Measurements from ENCODE around the gene RNF212B.

The RNF212B gene

GRCh38 chr14:23320584-23321571 lies 83.1 kb downstream of the RNF212B start, which contains the start of gene PABPN1 (continued):
- TF ChIP-seq ZNF501 (tag by site-specific recombination; IDR thresholded peaks at IDR 0.05) (no peak; the same call in 1 of the 2 replicates), HOXD13 (CRISPR knock-in tag; IDR thresholded peaks at IDR 0.05; ENCODE audit: borderline replicate concordance) (no peak), ZNF660 (tag by site-specific recombination; IDR thresholded peaks at IDR 0.05) (no peak), HIC1 (tag by site-specific recombination; IDR thresholded peaks at IDR 0.05) (no peak), ZNF510 (tag by site-specific recombination; IDR thresholded peaks at IDR 0.05; ENCODE audit: insufficient replicate concordance) (no peak), ZNF121 (tag by site-specific recombination; IDR thresholded peaks at IDR 0.05) (no peak), GLI2 (tag by site-specific recombination; IDR thresholded peaks at IDR 0.05; ENCODE audit: borderline replicate concordance, low read depth) (no peak), ZNF776 (tag by site-specific recombination; IDR thresholded peaks at IDR 0.05; ENCODE audit: borderline replicate concordance) (no peak), ZFHX2 (tag by site-specific recombination; conservative IDR thresholded peaks at IDR 0.05) (no peak), ZNF791 (tag by site-specific recombination; IDR thresholded peaks at IDR 0.05) (no peak), YY2 (tag by site-specific recombination; IDR thresholded peaks at IDR 0.05) (peak; percentile 61), TSHZ1 (tag by site-specific recombination; IDR thresholded peaks at IDR 0.05; ENCODE audit: borderline replicate concordance) (no peak), KLF1 (tag by site-specific recombination; IDR thresholded peaks at IDR 0.05) (no peak), ZNF558 (tag by site-specific recombination; IDR thresholded peaks at IDR 0.05) (no peak), ZNF514 (tag by site-specific recombination; IDR thresholded peaks at IDR 0.05) (no peak), MEIS1 (CRISPR knock-in tag; IDR thresholded peaks at IDR 0.05; ENCODE audit: borderline replicate concordance) (no peak), ZNF76 (tag by site-specific recombination; IDR thresholded peaks at IDR 0.05; ENCODE audit: borderline replicate concordance, low read depth) (peak; percentile 92), ZBTB44 (tag by site-specific recombination; IDR thresholded peaks at IDR 0.05) (no peak), SETDB1 (IDR thresholded peaks at IDR 0.05; ENCODE audit: insufficient read length, low read length) (no peak), ZNF623 (tag by site-specific recombination; IDR thresholded peaks at IDR 0.05) (no peak), ZNF423 (tag by site-specific recombination; IDR thresholded peaks at IDR 0.05) (no peak), ZNF658 (tag by site-specific recombination; IDR thresholded peaks at IDR 0.05) (no peak), ZNF645 (tag by site-specific recombination; IDR thresholded peaks at IDR 0.05) (no peak), ZNF169 (tag by site-specific recombination; IDR thresholded peaks at IDR 0.05) (no peak), ZNF707 (tag by site-specific recombination; IDR thresholded peaks at IDR 0.05) (no peak), ZNF561 (tag by site-specific recombination; IDR thresholded peaks at IDR 0.05; ENCODE audit: borderline replicate concordance) (peak; percentile 76), ZNF23 (tag by site-specific recombination; IDR thresholded peaks at IDR 0.05; ENCODE audit: borderline replicate concordance) (no peak), ZBTB20 (tag by site-specific recombination; IDR thresholded peaks at IDR 0.05) (no peak), ZNF692 (tag by site-specific recombination; IDR thresholded peaks at IDR 0.05) (peak; percentile 63), ZNF544 (tag by site-specific recombination; IDR thresholded peaks at IDR 0.05) (no peak), SP2 (tag by site-specific recombination; IDR thresholded peaks at IDR 0.05) (peak; percentile 98)

Data from HEK293 (cell line).